GM12872 (cell line): Measurements from ENCODE around the gene GTF2IRD1.

Experiments
- CTCF ChIP-seq: IDR thresholded peaks from 3 replicates; pipeline ENCODE4 v1.5.1; 2011; ENCODE audit warnings: low read depth, mild to moderate bottlenecking, low read length, moderate library complexity; ENCODE audit not compliant: insufficient read depth

GTF2IRD1 gene

DNA sequence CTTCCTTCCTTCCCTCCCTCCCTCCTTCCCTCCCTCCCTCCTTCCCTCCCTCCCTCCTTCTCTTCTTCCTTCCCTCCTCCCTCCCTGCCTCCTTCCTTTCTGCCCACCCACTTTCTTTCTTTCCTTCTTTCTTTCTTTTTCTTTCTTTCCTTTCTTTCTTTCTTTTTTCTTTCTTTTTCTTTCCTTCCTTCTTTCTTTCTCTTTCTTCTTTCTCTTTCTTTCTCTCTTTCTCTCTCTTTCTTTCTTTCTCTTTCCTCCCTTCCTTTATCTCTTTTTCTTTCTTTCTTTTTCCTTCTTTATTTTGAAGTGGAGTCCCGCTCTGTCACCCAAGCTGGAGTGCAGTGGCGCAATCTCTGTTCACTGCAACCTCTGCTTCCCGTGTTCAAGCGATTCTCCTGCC, 33.7 kb upstream of the GTF2IRD1 start:
- no peak for TF ChIP-seq CTCF

DNA sequence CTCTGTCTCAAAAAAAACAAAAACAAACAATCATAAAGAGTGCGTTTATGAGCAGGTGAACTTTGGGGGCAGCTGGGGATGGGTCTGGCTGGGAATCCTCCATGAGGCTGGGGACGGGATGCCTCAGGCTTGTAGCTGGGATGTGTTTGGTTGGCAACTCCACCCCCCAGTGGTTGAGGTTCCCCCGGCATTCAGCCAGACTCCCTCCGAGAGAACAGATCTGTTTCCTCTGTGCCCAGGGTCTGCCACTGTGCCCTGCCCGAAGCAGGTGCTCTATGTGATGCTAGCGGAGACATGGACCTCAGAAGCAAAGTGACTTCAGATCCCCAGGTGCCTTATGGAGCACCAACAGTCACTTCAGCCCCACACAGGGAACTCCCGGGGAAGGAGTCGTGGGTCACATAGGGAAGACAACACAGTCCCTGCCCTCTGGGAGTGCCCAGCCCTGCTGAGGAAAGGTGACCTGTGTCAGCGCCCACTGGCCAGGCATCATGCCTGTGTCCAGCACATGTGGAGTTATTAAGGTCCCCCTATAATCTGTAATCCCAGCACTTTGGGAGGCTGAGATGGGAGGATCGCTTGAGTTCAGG, 29.3 kb upstream of the GTF2IRD1 start:
- TF ChIP-seq CTCF = no peak

- TF ChIP-seq CTCF = no peak
Measured at GRCh38 chr7:74428023-74428422, 25.7 kb upstream of the GTF2IRD1 start.

DNA sequence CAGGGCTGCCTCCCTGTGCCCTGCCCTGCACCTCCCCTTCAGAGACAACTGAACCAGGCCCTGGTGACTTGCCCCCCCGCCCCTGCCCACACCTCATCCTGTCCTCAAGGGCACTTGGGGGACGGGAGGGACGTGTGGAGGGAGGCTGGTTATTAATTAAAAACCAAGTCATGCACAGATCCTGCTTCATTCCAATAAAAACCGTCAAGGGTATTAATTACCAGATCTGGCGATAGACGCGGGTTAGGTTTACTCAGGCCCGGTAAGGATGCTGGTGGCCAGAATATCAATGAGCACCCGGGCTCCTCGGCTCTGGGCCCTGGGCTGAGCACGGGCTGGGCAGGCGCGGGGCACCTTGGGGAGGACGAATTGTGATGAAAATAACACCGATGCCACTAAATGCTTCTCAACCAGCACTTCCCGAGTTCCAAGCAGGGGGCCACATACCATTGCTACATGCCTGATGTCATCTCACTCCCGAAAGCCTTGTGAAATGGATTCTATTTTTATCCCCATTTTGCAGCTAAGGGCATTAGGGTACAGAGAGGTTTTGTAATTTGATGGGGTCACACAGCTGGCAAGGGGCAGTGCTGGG, 24.5 kb upstream of the GTF2IRD1 start:
- TF ChIP-seq CTCF = no peak

GRCh38 chr7:74430961-74431466, 22.7 kb upstream of the GTF2IRD1 start:
- no peak for TF ChIP-seq CTCF

DNA sequence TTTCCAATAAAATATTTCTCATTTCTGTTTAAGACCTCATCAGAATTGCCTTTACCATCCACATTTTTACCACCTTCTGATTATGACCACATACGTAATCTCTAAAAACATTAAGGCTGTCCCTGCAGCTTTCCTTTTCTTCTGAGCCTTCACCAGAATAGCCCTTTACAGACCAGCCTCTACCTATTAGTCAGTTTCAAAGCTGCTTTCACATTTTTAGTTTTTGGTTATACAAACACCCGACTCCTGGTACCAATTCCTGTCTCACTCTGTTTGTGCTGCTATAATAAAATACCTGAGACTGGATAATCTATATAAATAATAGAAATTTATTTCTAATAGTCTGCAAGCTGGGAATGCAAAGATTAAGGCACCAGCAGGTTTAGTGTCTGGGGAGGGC, 15.4 kb upstream of the GTF2IRD1 start:
- no peak for TF ChIP-seq CTCF

GRCh38 chr7:74439541-74439940, 14.2 kb upstream of the GTF2IRD1 start:
- TF ChIP-seq CTCF = no peak

DNA sequence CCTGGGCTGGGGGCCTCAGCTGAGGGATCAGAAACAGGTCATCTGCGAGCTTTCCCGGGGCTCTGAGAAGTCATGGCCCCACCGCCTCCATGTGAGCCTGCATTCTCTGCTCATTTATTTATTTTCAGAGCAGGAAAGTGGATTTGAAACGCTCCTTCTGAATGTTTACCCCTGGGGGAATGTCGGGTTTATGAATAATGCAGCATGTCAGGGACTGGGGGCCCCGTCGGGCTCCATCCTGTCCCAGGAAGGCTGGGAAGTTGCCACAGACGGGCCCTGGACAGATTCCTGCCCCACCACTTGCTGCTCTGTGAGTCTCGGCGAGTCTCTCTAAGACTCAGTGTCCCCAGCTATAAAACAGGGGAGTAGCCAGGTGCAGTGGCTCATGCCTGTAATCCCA, 11.9 kb upstream of the GTF2IRD1 start:
- TF ChIP-seq CTCF = no peak
